ENCODE results near the gene C2CD4C.
"Not testable (repeated sequence)": the region's sequence is repeated elsewhere in the genome, so short reads cannot be mapped to it uniquely, and the experiment has no call there.

The C2CD4C gene

DNA sequence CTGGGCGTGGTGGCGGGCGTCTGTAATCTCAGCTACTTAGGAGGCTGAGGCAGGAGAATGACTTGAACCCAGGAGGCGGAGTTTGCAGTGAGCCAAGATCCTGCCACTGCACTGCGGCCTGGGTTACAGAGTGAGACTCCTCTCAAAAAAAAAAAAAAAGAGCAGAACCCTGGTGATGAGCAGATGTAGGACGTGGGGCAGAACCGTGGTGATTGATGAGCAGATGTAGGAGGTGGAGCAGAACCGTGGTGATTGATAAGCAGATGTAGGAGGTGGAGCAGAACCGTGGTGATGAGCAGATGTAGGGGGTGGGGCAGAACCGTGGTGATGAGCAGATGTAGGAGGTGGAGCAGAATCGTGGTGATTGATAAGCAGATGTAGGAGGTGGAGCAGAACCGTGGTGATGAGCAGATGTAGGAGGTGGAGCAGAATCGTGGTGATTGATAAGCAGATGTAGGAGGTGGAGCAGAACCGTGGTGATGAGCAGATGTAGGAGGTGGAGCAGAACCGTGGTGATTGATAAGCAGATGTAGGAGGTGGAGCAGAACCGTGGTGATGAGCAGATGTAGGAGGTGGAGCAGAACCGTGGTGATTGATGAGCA, 28.2 kb downstream of the C2CD4C start:
- not testable (repeated sequence) for DNase-seq (ENCODE audit: low read depth)

GRCh38 chr19:379796-380195, 29.2 kb downstream of the C2CD4C start:
- no peak for DNase-seq (ENCODE audit: low read depth)

DNA sequence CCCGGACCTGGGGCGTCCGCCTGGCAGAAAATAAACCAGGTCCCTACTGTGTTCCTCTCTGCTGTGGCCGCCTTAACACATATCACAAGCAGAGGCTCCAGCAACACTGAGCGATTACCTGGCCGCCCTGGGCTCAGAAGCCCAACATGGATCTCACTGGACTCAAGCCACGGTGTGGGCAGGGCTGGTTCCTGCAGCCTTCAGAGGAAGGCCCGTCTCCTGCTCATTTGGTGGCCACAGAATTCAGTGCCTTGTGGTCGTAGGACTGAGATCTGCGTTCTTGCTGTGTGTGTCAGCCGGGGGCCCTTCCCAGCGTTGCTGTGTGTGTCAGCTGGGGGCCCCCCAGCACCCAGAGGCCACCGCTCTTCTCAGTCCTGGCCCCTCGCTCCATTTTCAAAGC, 30.2 kb downstream of the C2CD4C start:
- DNase-seq (ENCODE audit: low read depth): no peak

GRCh38 chr19:377801-378581, 31.0 kb downstream of the C2CD4C start:
- no peak for DNase-seq (ENCODE audit: low read depth)

GRCh38 chr19:376111-376470, 32.9 kb downstream of the C2CD4C start:
- no peak for DNase-seq (ENCODE audit: low read depth)

DNA sequence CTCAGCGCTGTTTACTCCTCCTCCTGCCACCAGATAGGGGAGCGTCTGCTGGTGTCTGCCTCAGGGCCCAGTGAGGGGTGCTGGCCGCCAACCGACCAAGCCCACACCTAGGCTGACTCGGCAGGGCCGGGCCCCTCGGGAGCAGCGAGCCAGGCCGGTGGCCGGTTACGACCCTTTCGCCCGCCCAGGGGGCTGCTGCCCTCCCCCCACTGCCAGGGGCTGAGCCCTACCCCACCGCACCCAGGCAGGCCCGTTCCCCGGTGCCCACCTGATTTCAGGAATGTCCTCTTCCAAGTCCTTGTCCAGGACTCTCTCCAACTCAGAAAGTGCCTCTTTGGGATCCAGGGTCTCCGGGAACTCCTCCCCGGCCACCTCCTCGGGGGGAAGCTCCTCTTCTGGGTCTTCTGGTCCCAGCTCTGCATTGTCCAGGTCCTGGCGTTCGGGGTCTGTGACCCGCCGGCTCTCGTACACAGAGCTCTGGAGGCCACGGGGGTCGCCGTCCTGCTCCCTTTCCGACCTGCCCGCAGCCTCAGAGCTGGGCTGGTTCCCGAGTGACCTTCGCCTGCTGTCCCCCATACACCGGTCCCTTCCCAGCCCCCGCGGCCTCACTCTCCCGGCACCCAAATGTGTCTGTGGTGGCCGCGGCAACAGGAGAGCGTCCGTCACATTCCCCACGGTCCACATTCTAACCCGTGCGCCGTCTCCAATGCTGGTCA, 33.4 kb downstream of the C2CD4C start:
- DNase-seq (ENCODE audit: low read depth): no peak

DNA sequence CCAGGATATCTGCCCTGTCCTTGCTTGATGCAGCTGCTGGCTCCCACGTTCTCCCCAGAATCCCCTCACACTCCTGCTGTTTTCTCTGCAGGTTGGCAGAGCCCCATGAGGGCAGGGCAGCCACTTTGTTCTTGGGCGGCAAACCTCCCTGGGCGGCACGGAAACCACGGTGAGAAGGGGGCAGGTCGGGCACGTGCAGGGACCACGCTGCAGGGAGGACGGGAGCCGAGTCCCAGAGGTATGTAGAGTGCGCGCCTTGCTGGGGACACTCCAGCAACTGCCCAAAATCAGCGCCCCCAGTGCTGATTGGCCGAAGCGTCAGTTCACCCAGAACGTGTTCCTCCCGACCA, 34.1 kb downstream of the C2CD4C start:
- no peak for DNase-seq (ENCODE audit: low read depth)

- DNase-seq (ENCODE audit: low read depth): no peak
Observed at GRCh38 chr19:374183-374885, 34.6 kb downstream of the C2CD4C start.

- DNase-seq (ENCODE audit: low read depth): no peak
Observed at GRCh38 chr19:373391-374182, 35.4 kb downstream of the C2CD4C start.

GRCh38 chr19:372306-372890, 36.5 kb downstream of the C2CD4C start:
- no peak for DNase-seq (ENCODE audit: low read depth)

DNA sequence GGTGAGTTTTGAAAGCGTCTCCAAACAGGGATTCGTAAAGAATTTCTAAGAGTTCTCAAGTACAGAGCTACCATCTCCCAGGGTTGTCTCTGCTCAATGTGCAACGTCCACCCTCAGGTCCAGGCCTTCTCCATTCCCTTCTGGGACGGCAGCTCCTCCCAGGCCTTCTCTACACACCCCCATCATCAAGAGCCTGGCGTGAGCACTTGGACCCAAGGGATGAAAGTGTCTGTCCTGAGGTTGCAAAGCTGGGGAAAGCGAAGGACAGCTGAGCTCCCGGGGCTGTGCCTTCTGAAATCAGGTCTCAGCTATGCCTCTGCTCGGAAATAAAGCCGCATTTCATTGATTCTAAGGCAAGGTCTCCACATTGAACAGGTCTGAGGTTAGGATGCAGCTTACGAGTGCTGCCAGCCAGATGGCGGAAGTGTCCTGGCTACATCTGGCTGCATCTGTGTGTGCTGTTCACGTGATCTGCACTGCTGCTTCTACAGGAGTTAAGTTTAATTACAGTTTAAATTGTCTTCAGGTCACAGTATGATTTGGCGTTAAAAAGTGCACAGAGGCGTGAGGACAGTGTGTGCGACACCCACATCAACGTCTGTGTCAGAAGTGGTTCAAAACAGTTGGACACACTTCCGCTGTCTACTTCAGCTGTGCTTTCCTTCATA, 37.3 kb downstream of the C2CD4C start:
- no peak for DNase-seq (ENCODE audit: low read depth)

GRCh38 chr19:370641-371330, 38.2 kb downstream of the C2CD4C start:
- DNase-seq (ENCODE audit: low read depth): no peak

DNA sequence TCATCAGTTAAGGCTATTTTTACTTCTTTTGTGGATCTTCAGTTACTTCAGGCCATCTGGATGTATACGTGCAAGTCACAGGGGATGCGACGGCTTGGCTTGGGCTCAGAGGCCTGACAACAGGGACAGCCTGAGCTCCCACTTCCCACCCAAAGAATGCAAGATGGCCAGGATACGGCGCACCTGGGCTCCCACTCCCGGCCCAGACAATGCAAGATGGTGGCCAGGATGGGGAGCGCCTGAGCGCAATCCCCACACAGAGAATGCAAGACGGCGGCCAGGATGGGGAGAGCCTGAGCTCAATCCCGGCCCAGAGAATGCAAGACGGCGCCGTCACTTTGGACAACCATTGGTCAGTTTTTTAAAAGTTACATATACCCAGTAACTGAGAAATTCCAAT, 39.1 kb downstream of the C2CD4C start:
- DNase-seq (ENCODE audit: low read depth): no peak

GRCh38 chr19:369256-369655, 39.7 kb downstream of the C2CD4C start:
- no peak for DNase-seq (ENCODE audit: low read depth)

DNA sequence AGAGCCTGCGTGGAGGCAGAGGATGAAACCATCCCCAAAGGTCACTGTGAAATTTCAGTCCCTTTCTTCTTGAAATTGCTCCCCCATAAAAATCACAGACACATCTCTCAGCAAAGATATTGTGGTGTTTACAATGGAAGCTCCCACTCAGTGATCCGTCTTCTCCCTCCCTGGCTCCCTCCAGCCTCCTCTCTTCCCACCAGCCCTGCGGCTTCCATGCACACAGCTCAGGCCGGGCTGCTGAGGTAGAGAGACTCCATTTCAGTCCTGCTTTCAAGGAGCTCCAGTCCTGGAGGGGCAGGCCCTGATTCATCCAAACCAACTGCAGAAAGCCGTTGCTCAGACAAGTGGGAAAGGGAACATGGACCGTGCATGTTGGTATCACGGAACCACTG, 40.3 kb downstream of the C2CD4C start:
- no peak for DNase-seq (ENCODE audit: low read depth)

GRCh38 chr19:367963-368629, 40.9 kb downstream of the C2CD4C start:
- no peak for DNase-seq (ENCODE audit: low read depth)

DNA sequence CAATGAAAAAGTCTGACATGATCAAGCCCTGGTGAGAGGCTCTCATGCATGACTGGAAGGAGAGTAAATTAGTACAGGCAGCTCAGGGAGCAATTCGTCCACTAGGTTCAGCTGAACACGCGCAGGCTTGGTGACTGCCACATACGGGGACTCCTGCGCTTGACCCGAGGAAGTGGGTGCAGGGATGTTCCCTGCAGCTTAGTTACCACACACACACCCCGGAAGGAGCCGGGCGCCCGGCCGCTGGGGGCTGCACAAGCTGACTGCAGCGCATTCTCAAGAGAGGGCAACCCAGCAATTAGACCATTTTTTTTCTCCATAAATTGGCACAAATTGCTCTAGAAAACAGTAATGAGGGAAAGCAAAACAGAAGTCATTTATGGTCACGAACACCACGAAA, 41.4 kb downstream of the C2CD4C start:
- DNase-seq (ENCODE audit: low read depth): no peak

- DNase-seq (ENCODE audit: low read depth): no peak
Observed at GRCh38 chr19:366951-367350, 42.0 kb downstream of the C2CD4C start.

DNA sequence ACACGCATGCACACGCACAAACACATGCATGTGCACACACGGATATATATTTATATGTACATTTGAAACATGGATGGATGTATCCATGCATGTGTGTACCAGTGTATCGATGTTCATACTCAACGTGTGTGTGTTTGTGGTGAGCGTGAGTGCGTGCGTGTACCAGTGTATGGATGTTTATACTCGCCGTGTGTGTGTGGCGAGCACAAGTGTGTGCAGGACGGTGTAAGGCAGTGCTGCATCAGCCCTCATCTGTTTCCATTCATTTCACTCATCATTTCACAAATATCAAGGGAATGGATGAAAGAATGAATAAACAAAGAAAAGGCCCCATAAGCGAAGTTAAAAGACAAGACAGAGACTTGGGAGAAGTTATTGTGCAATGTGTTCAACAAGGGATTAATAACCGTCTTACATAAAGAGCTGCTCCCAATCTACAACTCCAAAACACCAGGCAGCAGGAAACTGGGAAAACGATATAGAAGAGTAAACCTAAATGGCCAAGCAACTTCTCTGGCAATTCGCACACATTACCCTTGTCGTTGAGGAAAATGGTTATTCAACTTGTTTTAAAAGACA, 42.7 kb downstream of the C2CD4C start:
- no peak for DNase-seq (ENCODE audit: low read depth)
